ENCODE data around the gene IRF8. TPM values are rescaled to one million over a fixed set of nuclear protein-coding genes. Genes with fewer than 3 reads are reported as not detected.

IRF8 gene
- total RNA-seq, 1 experiment from 2014 or later = 5.0 TPM

- Mint-ChIP-seq H3K4me3 (ENCODE audit: low read depth, unreplicated experiment) (no peak overlapping the region), H3K27ac (ENCODE audit: unreplicated experiment) (no peak overlapping the region), H3K9me3 (ENCODE audit: low read depth, unreplicated experiment) (peaks cover 3% of the 10 kb centered on the region), H3K36me3 (ENCODE audit: insufficient read depth, unreplicated experiment) (no peaks in the 10 kb centered on the region), H3K27me3 (ENCODE audit: unreplicated experiment) (peaks cover 35% of the 10 kb centered on the region), H3K4me1 (ENCODE audit: low read depth, unreplicated experiment) (no peaks in the 10 kb centered on the region)
- CTCF ChIA-PET = no interaction called here
- intact Hi-C loops (cut with micrococcal nuclease; ENCODE audit: unreplicated experiment) = no loop called here
- no peak for DNase-seq
- BruUV-seq (replicated peaks) = no TSS peak
- TF ChIP-seq CTCF (IDR thresholded peaks at IDR 0.05; ENCODE audit: unreplicated experiment) = no peak
Measured at GRCh38 chr16:85860413-85861094, 38.4 kb upstream of the IRF8 start.

GRCh38 chr16:85861095-85861825 is 37.7 kb upstream of the IRF8 start:
- CTCF ChIA-PET = interaction anchor here (0.7 kb wide), 2 partner anchors 13 to 286 kb away, joined by 5 to 9 read pairs; no protein-coding TSS in a partner anchor
- intact Hi-C loops (cut with micrococcal nuclease; ENCODE audit: unreplicated experiment) = no loop called here
- no TSS peak for BruUV-seq (replicated peaks)

GRCh38 chr16:85862476-85863383 is 36.2 kb upstream of the IRF8 start:
- H3K27ac Mint-ChIP-seq (ENCODE audit: unreplicated experiment) = no peak overlapping the region
- intact Hi-C loops (cut with micrococcal nuclease; ENCODE audit: unreplicated experiment) = no loop called here
- DNase-seq = no peak
- CTCF ChIA-PET = no interaction called here
- no peak overlapping the region for H3K4me3 Mint-ChIP-seq (ENCODE audit: low read depth, unreplicated experiment)
- no peaks in the 10 kb centered on the region for H3K36me3 Mint-ChIP-seq (ENCODE audit: insufficient read depth, unreplicated experiment)
- H3K9me3 Mint-ChIP-seq (ENCODE audit: low read depth, unreplicated experiment) = no peaks in the 10 kb centered on the region
- no peak for TF ChIP-seq CTCF (IDR thresholded peaks at IDR 0.05; ENCODE audit: unreplicated experiment)
- peaks cover 28% of the 10 kb centered on the region for H3K27me3 Mint-ChIP-seq (ENCODE audit: unreplicated experiment)
- BruUV-seq (replicated peaks) = no TSS peak
- no peaks in the 10 kb centered on the region for H3K4me1 Mint-ChIP-seq (ENCODE audit: low read depth, unreplicated experiment)

More at GRCh38 chr16:85861095-85861825, 37.7 kb upstream of the IRF8 start:
- Mint-ChIP-seq H3K4me3 (ENCODE audit: low read depth, unreplicated experiment) (no peak overlapping the region), H3K36me3 (ENCODE audit: insufficient read depth, unreplicated experiment) (no peaks in the 10 kb centered on the region), H3K27me3 (ENCODE audit: unreplicated experiment) (peaks cover 28% of the 10 kb centered on the region), H3K9me3 (ENCODE audit: low read depth, unreplicated experiment) (no peaks in the 10 kb centered on the region), H3K4me1 (ENCODE audit: low read depth, unreplicated experiment) (no peaks in the 10 kb centered on the region), H3K27ac (ENCODE audit: unreplicated experiment) (no peak overlapping the region)
- no peak for DNase-seq
- TF ChIP-seq CTCF (IDR thresholded peaks at IDR 0.05; ENCODE audit: unreplicated experiment) = no peak

GRCh38 chr16:85863384-85863774 is 35.6 kb upstream of the IRF8 start:
- TF ChIP-seq CTCF (IDR thresholded peaks at IDR 0.05; ENCODE audit: unreplicated experiment) = no peak
- no TSS peak for BruUV-seq (replicated peaks)
- H3K9me3 Mint-ChIP-seq (ENCODE audit: low read depth, unreplicated experiment) = no peaks in the 10 kb centered on the region
- CTCF ChIA-PET = no interaction called here
- no peak overlapping the region for H3K27ac Mint-ChIP-seq (ENCODE audit: unreplicated experiment)
- no peak overlapping the region for H3K4me3 Mint-ChIP-seq (ENCODE audit: low read depth, unreplicated experiment)
- intact Hi-C loops (cut with micrococcal nuclease; ENCODE audit: unreplicated experiment) = no loop called here
- no peak for DNase-seq
- peaks cover 30% of the 10 kb centered on the region for H3K27me3 Mint-ChIP-seq (ENCODE audit: unreplicated experiment)
- no peaks in the 10 kb centered on the region for H3K36me3 Mint-ChIP-seq (ENCODE audit: insufficient read depth, unreplicated experiment)
- H3K4me1 Mint-ChIP-seq (ENCODE audit: low read depth, unreplicated experiment) = no peaks in the 10 kb centered on the region

Measured in Calu3 (cell line).